GM23338 (cell line): Measurements from ENCODE around the gene PDGFRB. TPM values are rescaled to one million over a fixed set of nuclear protein-coding genes. Genes with fewer than 3 reads are reported as not detected.

ENCODE experiments used
- ATAC-seq: fragments of 200-7000 bp; cut with Tn5 transposase; 3 replicates; pipeline ENCODE4 v1.9.1; 2020
- DNase-seq: peaks from one replicate; pipeline ENCODE4 v3.0.0-alpha.2; 2015; ENCODE audit warnings: low spot score
- H2AFZ ChIP-seq: fragments of 200-600 bp; sonication (generic); 2 replicates; pipeline ENCODE4 v1.8.0; 2016; ENCODE audit warnings: antibody characterized with exemption, mild to moderate bottlenecking, moderate library complexity
- H3F3A ChIP-seq: fragments of 200-600 bp; sonication (generic); replicated peaks from 2 replicates; pipeline ENCODE4 v1.8.0; 2017; ENCODE audit warnings: antibody characterized with exemption, mixed run types, low read depth
- H3K27ac ChIP-seq: fragments of 200-600 bp; sonication (generic); 2 replicates; pipeline ENCODE4 v1.6.1; 2016; ENCODE audit warnings: low read depth
- H3K27me3 ChIP-seq: fragments of 200-600 bp; sonication (generic); 2 replicates; pipeline ENCODE4 v1.8.0; 2016; ENCODE audit warnings: mild to moderate bottlenecking, mixed run types, moderate library complexity; ENCODE audit not compliant: insufficient read depth
- H3K36me3 ChIP-seq: fragments of 200-600 bp; sonication (generic); 2 replicates; pipeline ENCODE4 v1.8.0; 2016; ENCODE audit warnings: mild to moderate bottlenecking; ENCODE audit not compliant: insufficient read depth
- H3K4me1 ChIP-seq: fragments of 200-600 bp; sonication (generic); 2 replicates; pipeline ENCODE4 v1.8.0; 2016; ENCODE audit warnings: mild to moderate bottlenecking, moderate library complexity; ENCODE audit not compliant: insufficient read depth
- H3K4me2 ChIP-seq: fragments of 200-600 bp; sonication (generic); 2 replicates; pipeline ENCODE4 v1.7.1; 2017; ENCODE audit warnings: mixed run types
- H3K4me3 ChIP-seq: fragments of 200-600 bp; sonication (generic); 2 replicates; pipeline ENCODE4 v1.6.1; 2016; ENCODE audit warnings: mixed run types
- H3K79me2 ChIP-seq: fragments of 200-600 bp; sonication (generic); replicated peaks from 2 replicates; pipeline ENCODE4 v1.8.0; 2017; ENCODE audit warnings: mild to moderate bottlenecking; ENCODE audit not compliant: insufficient read depth
- H3K9me2 ChIP-seq: fragments of 200-600 bp; sonication (generic); 2 replicates; pipeline ENCODE4 v1.8.0; 2017; ENCODE audit not compliant: insufficient read depth
- H4K20me1 ChIP-seq: fragments of 200-600 bp; sonication (generic); replicated peaks from 2 replicates; pipeline ENCODE4 v1.8.0; 2017; ENCODE audit warnings: mild to moderate bottlenecking; ENCODE audit not compliant: insufficient read depth
- H3K27ac Mint-ChIP-seq: 2 replicates; pipeline ENCODE4 v1.8.0; 2020; ENCODE audit warnings: inconsistent platforms, mild to moderate bottlenecking, moderate library complexity, mixed read lengths
- H3K27me3 Mint-ChIP-seq: 3 replicates; pipeline ENCODE4 v1.8.0; 2022; ENCODE audit warnings: low read depth, mild to moderate bottlenecking, moderate library complexity, mixed read lengths, inconsistent platforms; ENCODE audit not compliant: insufficient read depth, poor library complexity
- H3K36me3 Mint-ChIP-seq: 3 replicates; pipeline ENCODE4 v1.8.0; 2021; ENCODE audit warnings: low read depth, mild to moderate bottlenecking, inconsistent platforms, moderate library complexity, mixed read lengths
- H3K4me1 Mint-ChIP-seq: 3 replicates; pipeline ENCODE4 v1.8.0; 2020; ENCODE audit warnings: mild to moderate bottlenecking, inconsistent platforms, mixed read lengths
- H3K4me3 Mint-ChIP-seq: 3 replicates; pipeline ENCODE4 v1.8.0; 2021; ENCODE audit warnings: moderate library complexity, mild to moderate bottlenecking, inconsistent platforms, mixed read lengths
- H3K9me3 Mint-ChIP-seq: 3 replicates; pipeline ENCODE4 v1.8.0; 2020; ENCODE audit warnings: moderate library complexity, mild to moderate bottlenecking, inconsistent platforms, mixed read lengths
- CREB1 ChIP-seq: fragments of 250-450 bp; sonication (Bioruptor Pico); IDR thresholded peaks from 2 replicates; pipeline ENCODE4 v1.5.0; 2020; ENCODE audit warnings: low read depth, mild to moderate bottlenecking, moderate library complexity
- CTCF ChIP-seq, 2 experiments: fragments of 200-600 bp in 1 of 2; sonication (generic) in 1 of 2; conservative IDR thresholded peaks; 2 replicates each; pipeline versions ENCODE4 v1.5.1 to v1.6.1; 2016 to 2017; ENCODE audit warnings: antibody characterized with exemption in 2 of 2, low read depth in 2 of 2, mild to moderate bottlenecking in 2 of 2, moderate library complexity in 1 of 2
- ETS1 ChIP-seq: IDR thresholded peaks from 2 replicates; pipeline ENCODE4 v1.6.1; 2016; ENCODE audit warnings: antibody characterized with exemption
- EZH2 ChIP-seq: fragments of 200-600 bp; sonication (generic); IDR thresholded peaks from one replicate; pipeline ENCODE4 v1.8.0; 2017; ENCODE audit warnings: antibody characterized with exemption, mild to moderate bottlenecking, low read depth; ENCODE audit not compliant: unreplicated experiment
- EZH2phosphoT487 ChIP-seq: fragments of 200-600 bp; sonication (generic); IDR thresholded peaks from one replicate; pipeline ENCODE4 v1.8.1; 2018; ENCODE audit warnings: antibody characterized with exemption; ENCODE audit not compliant: unreplicated experiment
- JUNB ChIP-seq: IDR thresholded peaks from one replicate; pipeline ENCODE4 v1.6.1; 2016; ENCODE audit warnings: antibody characterized with exemption; ENCODE audit not compliant: unreplicated experiment
- NANOG ChIP-seq: IDR thresholded peaks from 2 replicates; pipeline ENCODE4 v1.6.1; 2016; ENCODE audit warnings: antibody characterized with exemption, borderline replicate concordance
- POLR2AphosphoS5 ChIP-seq: IDR thresholded peaks from 2 replicates; pipeline ENCODE4 v1.6.1; 2016; ENCODE audit warnings: antibody characterized with exemption, low read depth
- REST ChIP-seq: IDR thresholded peaks from one replicate; pipeline ENCODE4 v1.6.1; 2018; ENCODE audit warnings: antibody characterized with exemption; ENCODE audit not compliant: unreplicated experiment
- STAT1 ChIP-seq: IDR thresholded peaks from one replicate; pipeline ENCODE4 v1.6.1; 2016; ENCODE audit warnings: antibody characterized with exemption; ENCODE audit not compliant: unreplicated experiment
- ZNF114 ChIP-seq: fragments of 250-450 bp; sonication (Bioruptor Pico); IDR thresholded peaks from 2 replicates; pipeline ENCODE4 v1.5.0; 2020; ENCODE audit warnings: mild to moderate bottlenecking, moderate library complexity
- ZNF331 ChIP-seq: fragments of 250-450 bp; sonication (Bioruptor Pico); IDR thresholded peaks from 2 replicates; pipeline ENCODE4 v1.5.0; 2020; ENCODE audit warnings: low read depth, mild to moderate bottlenecking, moderate library complexity
- ZNF462 ChIP-seq: fragments of 250-450 bp; sonication (Bioruptor Pico); IDR thresholded peaks from 2 replicates; pipeline ENCODE4 v1.5.0; 2020; ENCODE audit warnings: mild to moderate bottlenecking, moderate library complexity
- polyA plus RNA-seq: library from polyadenylated mRNA; unstranded; fragments of >200 nt; fragmentation: Nextera tagmentation; extraction: Ambion mirVana; gene quantifications from 2 replicates; pipeline ENCODE4 v1.2.1, GENCODE V29; 2016
- total RNA-seq: library from RNA; depleted of rRNA; stranded (reverse); fragments of >200 nt; shearing (Covaris generic); gene quantifications from 2 replicates; pipeline ENCODE4 v1.2.3, GENCODE V29; 2014

PDGFRB gene
- total and polyA plus RNA-seq, 2 experiments from 2014 or later = 4.5 to 11.3 TPM

GRCh38 chr5:150174285-150174684 lies 18.6 kb upstream of the PDGFRB start (continued):
- TF ChIP-seq REST = no peak
- no peak for TF ChIP-seq CREB1 (CRISPR knock-in tag)
- TF ChIP-seq ZNF114 = no peak
- no peak for TF ChIP-seq NANOG
- TF ChIP-seq EZH2 = no peak

GRCh38 chr5:150173161-150173560 lies 17.5 kb upstream of the PDGFRB start:
- H3K4me1 Mint-ChIP-seq = peaks cover 7% of the 10 kb centered on the region; the same call in 2 of the 3 replicates
- no peaks in the 10 kb centered on the region for H3K9me2 ChIP-seq
- no peak overlapping the region for H3K4me2 ChIP-seq
- no peak overlapping the region for H3K27ac ChIP-seq
- H3K4me1 ChIP-seq = no peaks in the 10 kb centered on the region
- H3K36me3 ChIP-seq = no peaks in the 10 kb centered on the region
- no peaks in the 10 kb centered on the region for H3K79me2 ChIP-seq
- no peak overlapping the region for H3K4me3 ChIP-seq
- ATAC-seq = no peak
- H3K36me3 Mint-ChIP-seq = no peaks in the 10 kb centered on the region
- peaks cover 31% of the 10 kb centered on the region for H3K27me3 ChIP-seq
- H3K9me3 Mint-ChIP-seq = peaks cover 4% of the 10 kb centered on the region; the same call in 1 of the 3 replicates
- no peak overlapping the region for H3K27ac Mint-ChIP-seq
- H4K20me1 ChIP-seq = no peaks in the 10 kb centered on the region
- no peaks in the 10 kb centered on the region for H3F3A ChIP-seq
- no peak for DNase-seq
- H3K27me3 Mint-ChIP-seq = peaks cover 47% of the 10 kb centered on the region
- H3K4me3 Mint-ChIP-seq = no peak overlapping the region
- H2AFZ ChIP-seq = no peak overlapping the region
- TF ChIP-seq EZH2phosphoT487 (no peak), ZNF331 (CRISPR knock-in tag) (no peak), STAT1 (no peak), JUNB (no peak), EZH2 (no peak), CTCF (conservative IDR thresholded peaks at IDR 0.05; ENCODE audit: low read depth in 2 of 2) (no peak), ETS1 (no peak), NANOG (no peak), POLR2AphosphoS5 (no peak), ZNF114 (no peak), ZNF462 (CRISPR knock-in tag) (no peak)
